Measurements from ENCODE around the gene IMMP2L.

GRCh38 chr7:111498391-111499007, 63.8 kb downstream of the IMMP2L start:
- TF ChIP-seq POLR2A (IDR thresholded peaks at IDR 0.05), result no peak
- no peak for TF ChIP-seq CTCF (IDR thresholded peaks at IDR 0.05)

Measured in right lobe of liver (tissue), 4 donors.